Spleen (tissue), 7 donors: Measurements from ENCODE around the gene GLP2R.

Experiments
- POLR2A ChIP-seq, 3 donors: fragments of 450-650 bp; IDR thresholded peaks; one replicate each; pipeline ENCODE4 v1.5.1; 2017; ENCODE audit warnings: antibody characterized with exemption in 3 of 3, mild to moderate bottlenecking in 1 of 3
- POLR2AphosphoS5 ChIP-seq, 3 donors: sonication (generic); formaldehyde crosslinking; IDR thresholded peaks; one replicate each; pipeline ENCODE4 v1.5.1; 2017; ENCODE audit warnings: antibody characterized with exemption in 3 of 3
- TF ChIP-seq, protein P1 (sequence below), 11 experiments: fragments of 200-600 bp in 7 of 11; fragments of 450-650 bp in 4 of 11; sonication (generic) in 4 of 11; IDR thresholded peaks in 8 of 11; conservative IDR thresholded peaks in 3 of 11; 1 replicate in 7 of 11; 2 replicates in 4 of 11; pipeline versions ENCODE4 v1.4.0 to v1.8.0; 2016 to 2021; ENCODE audit warnings: antibody characterized with exemption in 11 of 11, inconsistent platforms in 4 of 11, mild to moderate bottlenecking in 1 of 11
- donor health status: DM: no; HTN: no; CAD: no; lungs with moderate emphysema.
- donor health status: DM: no; HTN: no; CAD: no.
- donor health status: DM: no; HTN: no; CAD: no.

DNA sequence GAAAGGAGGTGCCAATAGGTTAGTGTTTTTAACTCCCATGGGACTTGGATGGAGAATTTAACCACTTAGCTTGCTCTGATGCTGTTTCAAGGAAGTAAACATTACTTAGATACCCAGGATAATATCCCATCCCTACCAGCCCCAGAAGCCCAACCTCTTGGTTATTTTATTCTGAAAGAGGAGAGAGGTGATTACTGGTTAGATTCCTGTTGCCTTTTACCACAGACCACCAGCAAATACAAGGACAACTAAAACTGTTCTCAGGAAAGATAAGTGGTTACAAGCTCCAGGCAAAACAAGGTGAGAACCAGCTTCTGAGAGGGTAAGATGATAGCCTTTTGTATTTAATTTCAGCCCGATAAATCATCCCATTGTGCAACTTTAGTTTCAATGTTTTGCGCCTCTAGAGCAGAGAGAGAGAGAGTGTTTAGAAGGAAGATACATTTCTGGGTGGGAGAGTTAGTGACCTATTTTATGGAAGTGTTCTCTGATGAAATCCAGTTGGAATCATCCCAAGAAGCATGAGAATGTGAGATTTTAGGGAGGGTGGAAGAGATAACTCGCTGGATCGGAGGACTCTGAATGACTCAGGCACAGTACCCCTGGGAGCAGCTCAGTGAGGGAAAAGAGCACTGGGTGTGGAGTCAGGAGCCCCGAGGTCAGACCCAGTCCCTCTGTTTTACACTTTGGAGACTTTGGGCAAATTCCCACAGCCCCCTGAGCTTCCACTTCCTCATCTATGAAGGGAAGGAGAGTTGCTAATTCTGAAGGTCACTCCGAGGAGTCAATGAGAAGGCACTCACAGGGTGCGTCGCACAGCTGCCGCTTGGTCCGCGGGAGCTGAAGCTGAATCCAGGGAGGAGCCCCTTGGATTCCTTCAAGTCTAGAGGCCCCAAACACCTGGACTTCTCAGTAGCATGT is 12.1 kb downstream of the GLP2R start:
- no peak for TF ChIP-seq POLR2A (IDR thresholded peaks at IDR 0.05)
- TF ChIP-seq, protein P1, sequence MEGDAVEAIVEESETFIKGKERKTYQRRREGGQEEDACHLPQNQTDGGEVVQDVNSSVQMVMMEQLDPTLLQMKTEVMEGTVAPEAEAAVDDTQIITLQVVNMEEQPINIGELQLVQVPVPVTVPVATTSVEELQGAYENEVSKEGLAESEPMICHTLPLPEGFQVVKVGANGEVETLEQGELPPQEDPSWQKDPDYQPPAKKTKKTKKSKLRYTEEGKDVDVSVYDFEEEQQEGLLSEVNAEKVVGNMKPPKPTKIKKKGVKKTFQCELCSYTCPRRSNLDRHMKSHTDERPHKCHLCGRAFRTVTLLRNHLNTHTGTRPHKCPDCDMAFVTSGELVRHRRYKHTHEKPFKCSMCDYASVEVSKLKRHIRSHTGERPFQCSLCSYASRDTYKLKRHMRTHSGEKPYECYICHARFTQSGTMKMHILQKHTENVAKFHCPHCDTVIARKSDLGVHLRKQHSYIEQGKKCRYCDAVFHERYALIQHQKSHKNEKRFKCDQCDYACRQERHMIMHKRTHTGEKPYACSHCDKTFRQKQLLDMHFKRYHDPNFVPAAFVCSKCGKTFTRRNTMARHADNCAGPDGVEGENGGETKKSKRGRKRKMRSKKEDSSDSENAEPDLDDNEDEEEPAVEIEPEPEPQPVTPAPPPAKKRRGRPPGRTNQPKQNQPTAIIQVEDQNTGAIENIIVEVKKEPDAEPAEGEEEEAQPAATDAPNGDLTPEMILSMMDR (IDR thresholded peaks at IDR 0.05 in 8 of 11, conservative IDR thresholded peaks at IDR 0.05 in 3 of 11), result no peak
- TF ChIP-seq POLR2AphosphoS5 (IDR thresholded peaks at IDR 0.05), result no peak
